Activated CD8-positive, alpha-beta memory T cell treated with anti-CD3 and anti-CD28 coated beads for 48 hours (primary cell): ENCODE data around the gene MYO9A.
"Not testable (repeated sequence)": the region's sequence is repeated elsewhere in the genome, so short reads cannot be mapped to it uniquely, and the experiment has no call there.

Source experiments
- DNase-seq, 3 experiments: peaks; one replicate each; pipeline ENCODE4 v3.0.0-alpha.2; 2020; ENCODE audit warnings: low read depth in 2 of 3, low spot score in 2 of 3

Gene MYO9A

DNA sequence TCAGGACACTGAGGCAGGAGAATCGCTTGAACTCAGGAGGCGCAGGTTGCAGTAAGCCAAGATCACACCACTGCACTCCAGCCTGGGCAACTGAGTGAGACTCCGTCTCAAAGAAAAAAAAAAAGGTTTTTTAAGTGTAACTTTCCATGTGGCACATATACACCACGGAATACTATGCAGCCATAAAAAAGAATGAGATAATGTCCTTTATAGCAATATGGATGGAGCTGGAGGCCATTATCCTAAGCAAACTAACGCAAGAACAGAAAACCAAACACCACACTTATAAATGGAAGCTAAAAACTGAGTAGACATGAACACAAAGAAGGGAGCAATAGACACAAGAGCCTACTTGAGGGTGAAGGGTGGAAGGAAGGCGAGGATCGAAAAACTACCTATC is 64.7 kb downstream of the MYO9A start:
- not testable (repeated sequence) for DNase-seq

DNA sequence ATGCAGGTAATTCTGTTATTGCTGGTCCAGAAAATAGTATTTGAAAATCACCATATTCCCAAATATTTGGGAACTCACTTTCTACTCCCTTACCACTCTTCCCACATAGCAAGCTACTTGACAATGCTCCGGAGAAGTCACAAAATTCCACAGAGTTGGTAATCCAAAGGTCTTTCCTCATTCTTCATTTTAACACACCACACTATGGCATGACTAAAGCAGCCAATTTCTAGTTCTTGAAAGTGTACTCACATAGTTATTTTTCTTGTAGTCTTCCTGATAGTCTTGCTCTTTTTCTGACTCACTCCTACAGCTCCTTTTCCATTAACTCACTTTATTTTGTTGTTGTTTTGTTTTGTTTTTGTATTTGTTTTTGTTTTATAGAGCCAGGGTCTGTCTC is 67.2 kb downstream of the MYO9A start:
- DNase-seq: no peak

DNA sequence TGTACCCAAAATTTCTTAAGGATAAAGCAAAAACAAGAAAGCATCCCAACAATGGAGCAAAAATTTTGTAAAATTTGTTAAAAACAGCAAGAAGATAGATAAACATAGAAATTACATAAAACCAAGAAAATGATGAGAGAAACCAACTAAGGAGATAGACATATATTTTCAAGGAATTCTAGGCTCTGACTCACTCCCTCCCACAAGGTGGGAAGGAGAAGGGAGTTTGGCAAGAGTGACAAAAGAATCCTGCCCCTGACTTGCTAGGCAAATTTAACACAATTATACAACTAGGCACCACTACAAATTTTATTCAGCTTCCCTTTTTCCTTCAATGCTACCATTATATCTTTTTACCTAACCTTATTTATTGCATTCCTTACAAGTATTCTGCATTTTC is 70.9 kb downstream of the MYO9A start:
- no peak for DNase-seq

DNA sequence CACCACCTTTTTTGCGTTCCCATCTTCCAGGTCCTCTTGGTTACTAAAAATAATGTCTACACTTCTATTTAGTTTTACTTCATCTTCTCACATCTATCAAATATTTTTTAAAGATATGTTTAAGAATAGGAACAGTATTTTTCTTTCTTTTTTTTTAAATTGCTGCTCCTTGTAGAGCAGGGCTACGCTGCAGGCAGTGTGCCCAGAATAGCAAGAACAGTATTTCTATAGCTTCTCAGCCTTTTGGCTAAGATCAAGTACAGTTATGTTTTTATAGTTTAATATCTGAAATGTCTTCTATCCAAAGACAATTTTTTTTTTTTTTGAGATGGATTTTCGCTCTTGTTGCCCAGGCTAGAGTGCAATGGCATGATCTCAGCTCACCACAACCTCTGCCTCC is 73.0 kb downstream of the MYO9A start:
- no peak for DNase-seq

DNA sequence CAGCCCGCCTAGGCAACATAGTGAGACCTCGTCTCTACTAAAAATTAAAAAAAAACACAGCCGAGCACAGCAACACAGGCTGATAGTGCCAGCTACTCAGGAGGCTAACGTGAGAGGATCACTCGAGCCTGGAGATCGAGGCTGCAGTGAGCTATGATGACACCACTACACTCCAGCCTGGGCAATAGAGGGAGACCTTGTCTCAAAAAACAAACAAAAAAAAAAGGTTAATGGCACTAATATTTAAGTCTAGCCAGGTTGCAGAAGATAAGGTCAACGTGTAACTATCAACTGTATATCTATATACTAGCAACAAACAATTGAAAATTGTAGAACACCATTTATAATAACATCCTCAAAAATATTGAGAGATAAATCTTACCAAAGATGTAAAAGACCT is 75.1 kb downstream of the MYO9A start:
- no peak for DNase-seq

DNA sequence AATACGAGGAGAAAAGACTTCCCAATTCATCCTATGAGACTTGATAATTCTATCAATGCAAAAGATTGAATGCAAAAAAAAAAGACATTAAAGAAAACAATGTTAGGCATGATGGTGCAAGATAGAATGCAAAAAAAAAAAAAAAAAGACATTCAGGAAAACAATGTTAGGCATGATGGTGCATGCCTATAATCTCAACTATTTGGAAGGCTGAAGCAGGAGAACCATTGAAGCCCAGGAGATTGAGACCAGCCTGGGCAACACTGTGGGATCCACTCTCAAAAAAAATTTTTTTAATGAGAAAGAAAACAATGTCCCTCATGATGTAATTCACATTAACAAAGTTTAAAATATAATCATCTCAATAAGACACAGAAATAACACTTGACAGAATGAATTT is 75.9 kb downstream of the MYO9A start:
- DNase-seq: no peak

DNA sequence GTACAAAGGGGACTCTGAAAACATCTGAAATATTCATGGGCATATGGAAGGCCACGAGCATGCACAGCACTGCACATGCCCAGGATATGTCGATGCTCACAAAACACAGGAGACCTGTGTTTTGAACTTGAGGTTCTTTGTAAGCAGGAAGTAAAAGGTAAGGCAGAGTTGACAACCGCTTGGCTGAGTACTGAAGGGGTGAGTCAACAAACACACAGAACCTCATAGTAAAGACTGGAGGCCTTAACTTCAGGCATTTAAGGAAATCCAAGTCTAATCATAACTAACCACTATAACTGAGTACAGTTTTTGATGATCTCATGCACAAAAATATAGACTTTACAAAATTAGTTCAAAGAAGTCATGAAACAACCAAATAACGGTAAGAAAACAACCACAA is 80.6 kb downstream of the MYO9A start:
- DNase-seq: no peak

DNA sequence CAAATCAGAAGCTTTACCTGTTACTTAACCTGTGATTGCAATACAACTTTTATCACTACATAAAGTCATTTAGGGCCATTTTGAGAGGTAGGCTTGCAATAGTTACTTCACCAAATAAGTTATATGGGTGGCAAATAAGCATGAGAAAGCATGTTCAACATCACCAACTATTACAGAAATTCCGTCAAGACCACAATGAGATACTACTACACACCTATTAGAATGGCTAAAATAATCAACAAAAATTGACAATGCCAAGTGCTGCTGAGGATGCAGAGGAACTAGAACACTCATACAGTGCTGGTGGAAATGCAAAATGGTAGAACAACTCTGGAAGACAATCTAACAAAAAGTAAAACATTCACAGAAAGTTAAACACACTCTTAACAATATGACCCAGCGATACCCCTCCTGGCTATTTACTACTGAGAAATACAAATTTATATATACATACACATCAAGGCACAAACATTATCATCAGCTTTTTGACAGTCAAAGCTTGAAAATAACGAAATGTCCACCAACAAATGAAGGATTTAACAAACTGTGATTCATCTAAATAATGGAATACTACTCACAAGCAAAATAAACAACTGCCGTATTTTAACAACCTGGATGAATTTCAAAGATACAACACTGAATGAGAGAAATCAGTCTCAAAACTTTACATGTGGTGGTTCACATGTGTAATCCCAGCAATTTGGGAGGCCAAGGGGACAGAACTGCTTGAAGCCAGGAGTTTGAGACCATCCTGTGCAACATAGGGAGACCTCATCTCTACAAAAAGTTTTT is 82.9 kb downstream of the MYO9A start:
- DNase-seq: no peak

DNA sequence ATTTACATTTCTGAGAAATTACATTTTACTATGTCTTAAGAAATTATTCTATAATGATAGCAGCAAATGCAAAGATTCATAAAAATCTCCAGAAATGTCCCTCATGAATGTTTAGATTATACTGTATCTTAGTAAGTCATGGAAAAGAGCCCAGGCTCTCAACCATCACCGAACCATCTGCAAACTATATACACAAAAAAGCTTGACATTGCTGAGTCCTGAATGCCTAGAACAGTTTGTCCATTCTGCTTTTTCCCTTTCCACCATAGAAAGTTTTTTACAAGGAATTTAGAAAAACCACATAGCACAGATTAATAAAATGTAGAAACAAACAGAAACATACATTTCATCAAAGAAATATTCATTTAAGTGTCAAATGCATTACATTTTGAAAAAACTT is 83.6 kb downstream of the MYO9A start:
- no peak for DNase-seq

DNA sequence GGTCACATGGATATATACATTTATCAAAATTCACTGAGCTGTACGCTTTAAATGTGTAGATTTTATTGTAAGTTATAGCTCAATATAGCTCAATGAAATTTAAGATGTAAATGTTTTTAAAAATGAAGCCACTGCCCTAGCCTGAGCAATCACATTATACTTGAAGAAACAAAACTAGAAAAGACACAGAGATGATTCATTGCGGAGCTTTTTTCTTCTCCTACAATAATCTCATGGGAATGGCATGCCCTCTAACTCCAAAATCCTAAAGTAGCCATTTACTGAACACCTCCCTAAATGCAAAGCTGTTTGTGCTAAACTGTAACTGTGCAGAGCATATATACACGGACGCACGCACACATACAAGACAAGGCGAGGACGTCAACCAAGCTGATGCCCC is 84.2 kb downstream of the MYO9A start:
- DNase-seq: no peak

DNA sequence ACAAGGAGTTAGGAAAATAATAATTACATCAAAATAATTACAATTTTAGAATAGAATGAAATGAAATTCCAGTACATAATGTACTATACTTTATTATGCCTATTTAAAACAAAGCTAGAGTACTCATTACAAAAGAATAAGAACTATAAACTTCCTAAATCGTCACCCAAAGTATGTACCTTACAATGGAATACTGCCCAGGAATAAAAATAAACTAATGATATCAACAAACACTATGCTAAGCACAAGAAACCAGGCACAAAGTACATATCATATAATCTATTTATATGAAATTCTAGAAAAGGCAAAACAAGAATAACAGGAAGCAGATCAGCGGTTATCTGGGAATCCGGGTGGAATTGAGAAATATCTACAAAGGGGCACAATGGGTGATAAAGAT is 84.7 kb downstream of the MYO9A start:
- DNase-seq: no peak

DNA sequence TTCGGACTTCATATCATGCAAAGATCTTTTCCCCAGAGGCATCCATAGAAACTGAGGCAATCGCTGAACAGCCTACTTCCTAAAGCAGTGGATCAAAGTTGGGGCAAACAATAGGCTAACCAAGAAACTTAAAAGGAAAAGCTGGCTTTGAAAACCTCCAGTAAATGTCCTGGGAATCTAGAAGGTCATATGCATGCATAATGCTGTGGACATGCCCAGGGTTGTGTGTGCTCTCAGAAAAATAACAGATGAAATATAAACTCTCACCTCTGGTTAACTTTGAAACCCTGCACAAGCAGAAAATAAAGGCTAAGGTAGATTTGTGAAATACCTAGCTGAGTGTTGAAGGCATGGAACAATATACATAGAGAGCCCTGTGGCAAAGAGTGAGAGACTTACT is 96.3 kb downstream of the MYO9A start:
- DNase-seq: no peak

DNA sequence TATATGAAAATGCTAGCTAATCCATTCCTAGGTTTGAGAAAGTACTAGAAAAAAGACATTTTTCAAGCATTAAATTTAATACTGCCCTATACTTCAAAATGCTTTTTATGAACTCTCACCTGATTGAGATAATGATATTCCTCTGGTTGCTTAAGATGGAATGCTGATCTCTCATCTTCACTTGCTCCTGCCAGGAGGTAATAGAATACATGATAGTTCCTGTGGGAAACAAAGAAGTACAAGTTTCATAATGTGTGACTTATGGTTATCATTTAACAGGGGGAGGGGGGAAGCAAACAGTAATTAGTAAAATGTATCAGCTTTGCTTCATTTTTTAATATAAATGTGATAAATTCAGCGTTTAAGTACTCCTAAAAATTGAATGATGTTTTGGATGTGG is 97.2 kb downstream of the MYO9A start:
- no peak for DNase-seq

DNA sequence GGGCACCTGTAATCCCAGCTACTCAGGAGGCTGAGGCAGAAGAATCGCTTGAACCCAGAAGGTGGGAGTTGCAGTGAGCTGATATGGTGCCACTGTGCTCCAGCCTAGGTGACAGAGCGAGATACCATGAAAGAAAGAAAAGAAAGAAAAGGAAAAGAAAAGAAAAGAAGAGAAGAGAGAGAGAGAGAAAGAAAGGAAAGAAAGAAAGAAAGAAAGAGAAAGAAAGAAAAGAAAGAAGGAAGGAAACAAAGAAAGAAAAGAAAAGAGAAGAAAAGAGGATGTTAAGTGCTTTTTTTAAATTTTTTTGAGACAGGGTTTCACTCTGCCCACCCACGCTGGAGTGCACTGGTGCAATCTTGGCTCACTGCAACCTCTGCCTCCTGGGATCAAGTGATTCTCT is 103.4 kb downstream of the MYO9A start:
- DNase-seq: not testable (repeated sequence)

DNA sequence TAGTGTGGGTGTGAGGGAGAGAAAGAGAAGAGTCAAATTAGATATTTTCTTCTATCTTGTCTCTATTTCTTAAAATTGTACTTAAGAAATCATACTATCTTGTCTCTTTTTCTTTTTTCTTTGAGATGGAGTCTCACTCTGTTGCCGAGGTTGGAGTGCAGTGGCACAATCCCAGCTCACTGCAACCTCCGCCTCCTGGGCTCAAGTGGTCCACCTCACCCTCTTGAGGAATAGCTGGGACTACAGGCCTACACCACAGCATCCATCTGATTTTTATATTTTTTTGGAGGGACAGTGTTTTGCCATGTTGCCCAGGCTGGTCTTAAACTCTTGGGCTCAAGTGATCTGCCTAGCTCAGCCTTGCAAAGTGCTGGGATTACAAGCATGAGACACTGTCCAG is 104.2 kb downstream of the MYO9A start:
- no peak for DNase-seq

DNA sequence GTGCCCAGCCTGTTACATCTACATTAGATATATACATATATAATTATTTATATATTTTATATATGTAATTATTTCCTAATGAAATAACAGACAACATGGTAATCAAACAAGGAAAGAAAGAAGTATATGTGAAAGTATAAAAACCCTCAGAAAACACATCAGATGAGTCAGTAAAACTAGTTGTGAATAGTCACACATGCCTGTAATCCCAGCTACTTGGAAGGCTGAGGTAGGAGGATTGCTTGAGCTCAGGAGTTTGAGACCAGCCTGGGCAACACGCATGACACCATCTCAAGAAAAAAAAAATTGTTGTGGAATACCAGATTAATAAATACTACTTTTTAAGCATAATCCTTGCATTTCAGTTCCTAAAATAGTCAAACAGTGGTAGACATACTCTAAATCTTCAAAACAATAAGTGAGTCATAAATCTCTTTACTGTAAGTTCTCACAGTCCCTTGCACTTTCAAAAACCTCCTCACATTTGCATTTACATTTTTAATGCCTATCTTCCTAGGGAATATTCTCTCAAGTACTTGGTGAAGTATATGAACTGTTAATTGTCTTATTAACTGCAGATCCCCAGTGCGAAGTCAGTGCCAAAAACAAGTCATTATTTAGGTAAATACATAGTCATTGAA is 106.5 kb downstream of the MYO9A start:
- DNase-seq: no peak

DNA sequence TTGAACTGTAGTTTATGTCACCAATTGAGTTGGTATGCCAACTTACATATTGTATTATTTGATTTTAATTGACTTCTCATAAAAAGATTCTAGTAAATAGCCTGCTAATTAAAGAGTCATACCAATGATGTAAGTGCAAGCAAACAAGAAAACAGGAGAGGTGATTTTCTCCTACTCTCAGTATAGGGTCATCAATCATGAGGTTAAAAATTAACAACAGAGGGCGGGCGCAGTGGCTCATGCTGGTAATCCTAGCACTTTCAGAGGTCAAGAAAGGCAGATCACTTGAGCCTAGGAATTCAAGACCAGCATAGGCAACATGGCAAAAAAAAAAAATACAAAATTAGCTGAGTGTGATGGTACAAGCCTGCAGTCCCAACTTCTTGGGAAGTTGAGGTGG is 108.7 kb downstream of the MYO9A start:
- no peak for DNase-seq

DNA sequence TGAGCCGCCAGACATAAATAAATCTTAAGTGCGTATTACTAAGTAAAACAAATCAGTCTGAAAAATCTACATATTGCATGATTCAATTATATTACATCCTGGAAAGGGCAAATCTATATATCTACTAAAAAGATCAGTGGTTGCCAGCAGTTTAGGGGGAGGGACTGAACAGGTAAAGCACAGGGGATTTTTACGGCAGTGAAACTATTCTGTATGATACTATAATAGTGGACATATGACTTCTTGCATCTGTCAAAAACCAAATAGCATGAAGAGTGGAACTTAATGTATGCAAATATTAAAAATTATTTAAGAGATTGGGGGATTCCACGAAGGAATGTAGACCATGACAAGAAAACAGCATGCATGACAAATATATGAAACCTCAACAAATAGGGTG is 111.6 kb downstream of the MYO9A start:
- DNase-seq: no peak

DNA sequence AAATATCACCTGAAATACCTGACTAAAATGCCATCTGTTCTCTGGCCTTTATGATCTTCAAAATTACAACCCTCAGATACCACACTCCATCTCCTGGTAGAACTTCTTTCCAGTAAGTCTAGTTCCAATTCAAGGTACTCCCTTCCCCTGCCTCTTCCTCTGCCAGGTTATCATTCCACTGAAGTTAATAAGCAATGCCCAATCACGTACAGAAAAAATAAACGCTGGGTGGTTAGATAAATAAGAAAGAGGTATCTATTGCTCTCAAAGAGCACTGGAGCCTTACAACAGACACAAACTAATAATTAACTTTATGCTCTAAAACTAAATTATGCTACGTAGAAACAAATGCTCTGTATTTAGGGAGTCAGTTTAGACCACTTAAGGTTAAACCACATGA is 112.5 kb downstream of the MYO9A start:
- no peak for DNase-seq

DNA sequence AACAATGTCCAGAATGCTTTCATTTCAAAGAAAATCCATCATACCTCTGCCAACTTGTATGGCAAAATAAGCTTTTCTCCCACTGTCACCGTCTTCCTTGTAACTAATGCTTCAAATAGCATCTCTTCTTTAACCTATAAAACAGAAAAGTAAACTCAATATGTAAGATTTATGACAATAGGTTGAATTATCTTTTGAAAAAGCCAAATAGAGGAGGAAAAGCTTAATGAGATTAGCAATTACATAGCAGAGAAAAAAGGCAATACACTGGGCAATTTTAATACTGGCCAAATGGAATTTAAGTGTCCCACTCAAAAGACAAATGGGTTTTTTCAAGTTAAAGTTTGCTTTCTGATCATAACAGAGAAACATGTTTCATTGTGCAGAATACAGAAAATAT is 118.1 kb downstream of the MYO9A start:
- no peak for DNase-seq

DNA sequence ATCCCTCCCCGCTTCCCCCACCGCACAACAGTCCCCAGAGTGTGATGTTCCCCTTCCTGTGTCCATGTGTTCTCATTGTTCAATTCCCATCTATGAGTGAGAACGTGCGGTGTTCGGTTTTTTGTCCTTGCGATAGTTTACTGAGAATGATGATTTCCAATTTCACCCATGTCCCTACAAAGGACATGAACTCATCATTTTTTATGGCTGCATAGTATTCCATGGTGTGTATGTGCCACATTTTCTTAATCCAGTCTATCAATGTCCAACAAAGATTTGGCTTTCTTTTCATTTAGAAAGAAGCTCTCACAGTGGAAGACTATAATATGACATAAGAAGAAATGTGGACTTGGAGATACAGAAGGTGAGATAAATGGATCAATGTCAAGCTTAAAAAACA is 119.2 kb downstream of the MYO9A start:
- not testable (repeated sequence) for DNase-seq

DNA sequence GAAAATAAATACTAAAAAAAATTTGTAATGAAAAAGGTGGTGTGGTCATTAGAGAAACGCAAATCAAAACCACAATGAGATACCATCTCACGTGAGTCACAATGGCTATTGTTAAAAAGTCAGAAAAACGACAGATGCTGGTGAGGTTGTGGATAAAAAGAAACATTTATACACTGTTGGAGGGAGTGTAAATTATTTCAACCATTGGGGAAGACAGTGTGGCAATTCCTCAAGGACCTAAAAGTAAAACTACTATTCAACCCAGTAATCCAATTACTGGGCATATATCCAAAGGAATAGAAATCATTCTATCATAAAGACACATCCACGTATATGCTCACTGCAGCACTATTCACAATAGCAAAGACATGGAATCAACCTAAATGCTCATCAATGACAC is 120.3 kb downstream of the MYO9A start:
- DNase-seq: no peak

DNA sequence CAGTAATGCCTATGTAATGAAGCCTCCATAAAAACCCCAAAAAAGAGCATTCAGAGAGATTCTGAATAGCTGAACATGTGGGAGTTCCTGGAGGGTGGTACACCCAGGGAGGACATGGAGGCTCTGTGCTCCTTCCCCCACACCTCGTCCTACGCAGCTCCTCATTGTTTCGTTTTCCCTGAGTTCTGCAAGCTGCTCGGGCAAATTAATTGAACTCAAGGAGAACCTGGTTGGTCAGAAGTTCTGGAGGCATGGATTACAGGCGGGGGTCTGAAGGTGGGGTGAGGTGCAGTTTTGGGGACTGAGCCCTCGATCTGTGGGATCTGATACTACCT is 142.2 kb downstream of the MYO9A start:
- no peak for DNase-seq
